ENCODE data around the gene BOD1L1. TPM values are rescaled to one million over a fixed set of nuclear protein-coding genes. Genes with fewer than 3 reads are reported as not detected.

Gene BOD1L1
- total RNA-seq, 2 experiments from 2014 or later = 39.3 to 39.6 TPM

DNA sequence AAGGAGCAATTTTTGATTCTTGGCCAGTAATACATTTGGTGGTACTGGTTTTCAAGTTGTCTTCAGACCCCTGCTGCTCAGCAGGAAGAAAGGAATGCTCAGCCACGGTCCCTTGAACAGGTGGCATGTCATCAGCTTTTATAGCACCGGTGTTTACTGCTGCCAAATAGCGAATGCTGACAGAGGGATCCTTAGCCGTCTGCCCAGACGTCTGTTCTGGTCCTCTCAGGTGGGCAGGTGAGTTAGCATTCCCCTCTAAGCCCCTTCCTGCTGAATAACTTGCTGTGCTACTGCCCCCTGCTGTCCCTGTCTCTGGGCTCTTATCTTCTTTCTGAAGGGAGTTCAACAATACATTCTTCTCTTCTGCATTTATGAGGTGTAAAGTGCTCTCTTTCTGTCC, 28.4 kb downstream of the BOD1L1 start:
- H3K36me3 ChIP-seq (ENCODE audit: insufficient read depth, low read length) = peaks cover 79% of the 10 kb centered on the region
- CTCF ChIA-PET = no interaction called here
- H3K27me3 ChIP-seq (ENCODE audit: control insufficient read depth in 1 of 2, insufficient read depth in 2 of 2, low read length in 2 of 2) = no peaks in the 10 kb centered on the region
- no peak overlapping the region for H3K27ac ChIP-seq (ENCODE audit: low read depth in 1 of 2, low read length in 2 of 2)
- H3K4me1 ChIP-seq (ENCODE audit: insufficient read depth, low read length) = no peaks in the 10 kb centered on the region
- no peak for TF ChIP-seq CTCF (IDR thresholded peaks at IDR 0.05)
- no peaks in the 10 kb centered on the region for H3K9me3 ChIP-seq (ENCODE audit: control insufficient read depth in 1 of 2, insufficient read depth in 1 of 2, low read length in 2 of 2)
- Mint-ChIP-seq H3K36me3 (ENCODE audit: low read depth) (peaks cover 87% of the 10 kb centered on the region), H3K27me3 (no peaks in the 10 kb centered on the region), H3K27ac (no peak overlapping the region), H3K4me3 (no peak overlapping the region), H3K4me1 (ENCODE audit: low read depth) (no peaks in the 10 kb centered on the region), H3K9me3 (no peaks in the 10 kb centered on the region)
- DNase-seq = no peak
- H3K4me3 ChIP-seq (ENCODE audit: low read length) = no peak overlapping the region
- intact Hi-C loops (cut with DNase I, micrococcal nuclease) = no loop called here
- POLR2A ChIA-PET = no interaction called here
- ATAC-seq (ENCODE audit: poor library complexity) = no peak

DNA sequence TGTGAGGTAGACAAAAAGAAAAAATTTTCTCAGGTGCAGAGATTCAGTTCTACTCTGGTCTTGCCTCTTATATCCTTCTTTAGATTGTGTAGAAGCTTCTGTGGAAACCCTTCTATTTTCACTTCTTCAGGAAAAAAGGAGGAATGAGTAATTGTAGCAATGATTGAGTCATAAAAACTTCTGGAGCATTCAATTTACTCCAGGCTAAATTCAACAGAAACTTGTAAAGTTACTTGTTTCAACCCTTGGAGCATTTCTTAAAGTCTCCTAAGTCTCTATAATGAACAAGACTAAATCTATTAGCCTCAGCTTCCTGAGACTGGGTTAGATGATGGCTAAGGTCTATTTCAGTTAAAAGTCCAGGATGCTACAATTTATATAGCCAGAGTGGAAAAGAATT, 29.9 kb downstream of the BOD1L1 start:
- intact Hi-C loops (cut with DNase I, micrococcal nuclease) = no loop called here
- Mint-ChIP-seq H3K36me3 (ENCODE audit: low read depth) (peaks cover 87% of the 10 kb centered on the region), H3K27ac (no peak overlapping the region), H3K4me3 (no peak overlapping the region), H3K27me3 (no peaks in the 10 kb centered on the region), H3K4me1 (ENCODE audit: low read depth) (no peaks in the 10 kb centered on the region), H3K9me3 (no peaks in the 10 kb centered on the region)
- no peak for DNase-seq
- no peak for ATAC-seq (ENCODE audit: poor library complexity)
- ChIA-PET POLR2A (no interaction called here), CTCF (no interaction called here)
- TF ChIP-seq CTCF (IDR thresholded peaks at IDR 0.05) = no peak
- Histone ChIP-seq H3K9me3 (ENCODE audit: control insufficient read depth in 1 of 2, insufficient read depth in 1 of 2, low read length in 2 of 2) (no peaks in the 10 kb centered on the region), H3K36me3 (ENCODE audit: insufficient read depth, low read length) (peaks cover 79% of the 10 kb centered on the region), H3K27me3 (ENCODE audit: control insufficient read depth in 1 of 2, insufficient read depth in 2 of 2, low read length in 2 of 2) (no peaks in the 10 kb centered on the region), H3K27ac (ENCODE audit: low read depth in 1 of 2, low read length in 2 of 2) (no peak overlapping the region), H3K4me1 (ENCODE audit: insufficient read depth, low read length) (no peaks in the 10 kb centered on the region), H3K4me3 (ENCODE audit: low read length) (no peak overlapping the region)

DNA sequence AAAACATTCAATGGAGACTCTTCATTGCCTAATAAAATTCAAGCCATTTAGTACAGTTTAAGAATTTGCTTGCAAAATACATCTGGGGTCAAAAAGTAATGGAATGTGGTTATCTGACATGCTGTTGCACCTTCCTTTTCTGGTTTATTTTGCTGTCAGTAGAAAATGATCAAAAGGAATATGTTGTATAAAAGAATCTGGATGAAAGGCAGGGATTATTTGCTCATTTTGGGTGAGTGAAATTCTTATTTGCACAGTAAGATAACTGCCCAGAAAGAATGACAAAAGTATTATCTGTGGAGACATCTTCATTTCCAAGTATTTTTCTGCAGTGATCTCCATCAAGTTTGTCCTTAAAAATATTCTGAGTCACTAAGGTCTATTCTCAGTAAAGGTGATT, 30.4 kb downstream of the BOD1L1 start:
- intact Hi-C loops (cut with DNase I, micrococcal nuclease) = no loop called here
- no peaks in the 10 kb centered on the region for H3K4me1 ChIP-seq (ENCODE audit: insufficient read depth, low read length)
- no peaks in the 10 kb centered on the region for H3K4me1 Mint-ChIP-seq (ENCODE audit: low read depth)
- H3K27ac Mint-ChIP-seq = no peak overlapping the region
- DNase-seq = no peak
- ATAC-seq (ENCODE audit: poor library complexity) = no peak
- no peak overlapping the region for H3K4me3 ChIP-seq (ENCODE audit: low read length)
- POLR2A ChIA-PET = no interaction called here
- CTCF ChIA-PET = no interaction called here
- no peak for TF ChIP-seq CTCF (IDR thresholded peaks at IDR 0.05)
- H3K27ac ChIP-seq (ENCODE audit: low read depth in 1 of 2, low read length in 2 of 2) = no peak overlapping the region
- H3K4me3 Mint-ChIP-seq = no peak overlapping the region
- peaks cover 87% of the 10 kb centered on the region for H3K36me3 Mint-ChIP-seq (ENCODE audit: low read depth)
- no peaks in the 10 kb centered on the region for H3K27me3 ChIP-seq (ENCODE audit: control insufficient read depth in 1 of 2, insufficient read depth in 2 of 2, low read length in 2 of 2)
- no peaks in the 10 kb centered on the region for H3K9me3 Mint-ChIP-seq
- H3K9me3 ChIP-seq (ENCODE audit: control insufficient read depth in 1 of 2, insufficient read depth in 1 of 2, low read length in 2 of 2) = no peaks in the 10 kb centered on the region
- no peaks in the 10 kb centered on the region for H3K27me3 Mint-ChIP-seq
- peaks cover 79% of the 10 kb centered on the region for H3K36me3 ChIP-seq (ENCODE audit: insufficient read depth, low read length)
